BLaER1 (cell line): ENCODE data around the gene EVI2B.
"Not testable (repeated sequence)": the region's sequence is repeated elsewhere in the genome, so short reads cannot be mapped to it uniquely, and the experiment has no call there.

Source experiments
- H3K27ac ChIP-seq: shearing (Covaris generic); formaldehyde crosslinking; 2 replicates; pipeline ENCODE4 v1.8.1; 2022
- H3K27me3 ChIP-seq: shearing (Covaris generic); formaldehyde crosslinking; 2 replicates; pipeline ENCODE4 v1.8.1; 2022
- H3K36me3 ChIP-seq: shearing (Covaris generic); formaldehyde crosslinking; 2 replicates; pipeline ENCODE4 v1.8.1; 2022
- H3K4me1 ChIP-seq: shearing (Covaris generic); formaldehyde crosslinking; 2 replicates; pipeline ENCODE4 v1.8.1; 2022
- H3K4me2 ChIP-seq: shearing (Covaris generic); formaldehyde crosslinking; 2 replicates; pipeline ENCODE4 v1.8.1; 2022
- H3K4me3 ChIP-seq: shearing (Covaris generic); formaldehyde crosslinking; 2 replicates; pipeline ENCODE4 v1.8.1; 2022
- H3K9ac ChIP-seq: shearing (Covaris generic); formaldehyde crosslinking; 2 replicates; pipeline ENCODE4 v1.8.1; 2022
- H3K9me3 ChIP-seq: shearing (Covaris generic); formaldehyde crosslinking; 2 replicates; pipeline ENCODE4 v1.8.1; 2022
- H4K20me1 ChIP-seq: shearing (Covaris generic); formaldehyde crosslinking; 2 replicates; pipeline ENCODE4 v1.8.1; 2022
- Cebpa-rat ChIP-seq: shearing (Covaris generic); IDR thresholded peaks from 2 replicates; pipeline ENCODE4 v1.8.1; 2022

Gene EVI2B

DNA sequence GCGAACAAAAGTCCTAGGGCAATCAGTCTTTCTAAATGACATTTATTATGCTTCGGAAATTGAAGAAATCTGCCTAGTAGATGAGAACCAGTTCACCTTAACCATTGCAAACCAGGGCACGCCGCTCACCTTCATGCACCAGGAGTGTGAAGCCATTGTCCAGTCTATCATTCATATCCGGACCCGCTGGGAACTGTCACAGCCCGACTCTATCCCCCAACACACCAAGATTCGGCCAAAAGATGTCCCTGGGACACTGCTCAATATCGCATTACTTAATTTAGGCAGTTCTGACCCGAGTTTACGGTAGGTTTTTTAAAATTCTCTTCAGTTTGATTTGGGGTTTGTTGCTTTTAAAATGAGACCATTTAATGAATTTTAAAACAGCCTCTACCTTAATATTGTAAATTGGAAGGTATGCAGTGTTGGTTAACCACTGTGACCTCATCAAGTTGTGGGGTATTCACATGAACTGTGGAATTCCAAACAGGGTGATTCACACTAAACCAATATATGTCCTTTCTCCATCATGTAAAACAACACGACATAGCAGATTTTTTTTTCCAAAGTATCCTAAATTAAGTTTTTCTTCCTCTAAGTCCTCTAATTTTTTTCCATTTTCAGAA, 13.8 kb upstream of the EVI2B start:
- no peaks in the 10 kb centered on the region for H3K4me1 ChIP-seq
- H3K36me3 ChIP-seq: peaks cover 35% of the 10 kb centered on the region
- H3K9me3 ChIP-seq: no peaks in the 10 kb centered on the region
- H3K9ac ChIP-seq: no peak overlapping the region
- H3K27me3 ChIP-seq: no peaks in the 10 kb centered on the region; the same call in 1 of the 2 replicates
- no peak for TF ChIP-seq Cebpa-rat
- H4K20me1 ChIP-seq: no peaks in the 10 kb centered on the region
- no peak overlapping the region for H3K4me2 ChIP-seq
- H3K27ac ChIP-seq: no peak overlapping the region
- no peak overlapping the region for H3K4me3 ChIP-seq

DNA sequence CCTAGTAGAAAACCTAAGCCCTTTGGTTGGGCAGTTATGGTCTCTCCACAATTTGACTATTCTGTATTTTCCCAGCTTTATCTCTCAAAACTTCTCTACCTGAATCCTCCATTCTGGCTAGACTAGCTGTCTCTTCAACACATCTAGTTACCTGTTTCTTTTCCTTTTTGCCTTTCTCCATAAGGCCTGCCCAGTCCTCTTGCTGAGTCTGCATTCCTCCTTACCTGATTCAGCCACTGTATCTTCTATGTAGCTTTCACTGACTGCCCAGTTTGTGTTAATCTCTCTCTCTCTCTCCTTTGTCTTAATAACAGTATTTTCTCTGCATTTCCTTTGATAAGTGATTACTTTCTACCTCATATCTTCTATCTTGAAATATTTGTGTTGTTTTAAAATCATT, 9.7 kb upstream of the EVI2B start:
- no peak overlapping the region for H3K4me2 ChIP-seq
- no peak overlapping the region for H3K27ac ChIP-seq
- no peak overlapping the region for H3K4me3 ChIP-seq
- no peak overlapping the region for H3K9ac ChIP-seq
- H3K9me3 ChIP-seq: no peaks in the 10 kb centered on the region
- H3K27me3 ChIP-seq: no peaks in the 10 kb centered on the region; the same call in 1 of the 2 replicates
- H4K20me1 ChIP-seq: no peaks in the 10 kb centered on the region
- H3K4me1 ChIP-seq: peaks cover 10% of the 10 kb centered on the region
- peaks cover 30% of the 10 kb centered on the region for H3K36me3 ChIP-seq
- no peak for TF ChIP-seq Cebpa-rat

GRCh38 chr17:31321966-31322365, 8.1 kb upstream of the EVI2B start:
- Histone ChIP-seq H3K9me3 (no peaks in the 10 kb centered on the region), H3K9ac (no peak overlapping the region)

GRCh38 chr17:31321481-31321880, 7.6 kb upstream of the EVI2B start, which contains the start of gene EVI2A:
Gene EVI2A (minus strand): TSS chr17:31321622. CDS start chr17:31319013, 2,609 bp downstream.
- H4K20me1 ChIP-seq: no peaks in the 10 kb centered on the region
- H3K36me3 ChIP-seq: peaks cover 17% of the 10 kb centered on the region
- H3K9ac ChIP-seq: peak within 1 kb of the TSS; percentile 87
- peaks cover 27% of the 10 kb centered on the region for H3K4me1 ChIP-seq
- TF ChIP-seq Cebpa-rat: no peak
- peak within 1 kb of the TSS; percentile 67 for H3K4me3 ChIP-seq
- H3K9me3 ChIP-seq: no peaks in the 10 kb centered on the region
- H3K27me3 ChIP-seq: no peaks in the 10 kb centered on the region; the same call in 1 of the 2 replicates
- peak within 1 kb of the TSS; percentile 87 for H3K4me2 ChIP-seq
- H3K27ac ChIP-seq: peak within 1 kb of the TSS; percentile 95

More at GRCh38 chr17:31321966-31322365, 8.1 kb upstream of the EVI2B start:
- peaks cover 22% of the 10 kb centered on the region for H3K36me3 ChIP-seq
- H3K27me3 ChIP-seq: no peaks in the 10 kb centered on the region; the same call in 1 of the 2 replicates
- peaks cover 22% of the 10 kb centered on the region for H3K4me1 ChIP-seq
- no peak for TF ChIP-seq Cebpa-rat
- peak overlapping the region; percentile 87 for H3K4me2 ChIP-seq
- H3K27ac ChIP-seq: no peak overlapping the region; the same call in 1 of the 2 replicates
- no peaks in the 10 kb centered on the region for H4K20me1 ChIP-seq
- no peak overlapping the region for H3K4me3 ChIP-seq

GRCh38 chr17:31320791-31321190, 6.9 kb upstream of the EVI2B start:
- peak overlapping the region; percentile 67 for H3K4me3 ChIP-seq
- H3K36me3 ChIP-seq: peaks cover 13% of the 10 kb centered on the region
- no peaks in the 10 kb centered on the region for H4K20me1 ChIP-seq
- H3K27me3 ChIP-seq: no peaks in the 10 kb centered on the region; the same call in 1 of the 2 replicates
- H3K27ac ChIP-seq: peak overlapping the region; percentile 95
- no peak for TF ChIP-seq Cebpa-rat
- H3K9me3 ChIP-seq: no peaks in the 10 kb centered on the region
- peak overlapping the region; percentile 87 for H3K9ac ChIP-seq
- H3K4me1 ChIP-seq: peaks cover 34% of the 10 kb centered on the region
- peak overlapping the region; percentile 87 for H3K4me2 ChIP-seq

DNA sequence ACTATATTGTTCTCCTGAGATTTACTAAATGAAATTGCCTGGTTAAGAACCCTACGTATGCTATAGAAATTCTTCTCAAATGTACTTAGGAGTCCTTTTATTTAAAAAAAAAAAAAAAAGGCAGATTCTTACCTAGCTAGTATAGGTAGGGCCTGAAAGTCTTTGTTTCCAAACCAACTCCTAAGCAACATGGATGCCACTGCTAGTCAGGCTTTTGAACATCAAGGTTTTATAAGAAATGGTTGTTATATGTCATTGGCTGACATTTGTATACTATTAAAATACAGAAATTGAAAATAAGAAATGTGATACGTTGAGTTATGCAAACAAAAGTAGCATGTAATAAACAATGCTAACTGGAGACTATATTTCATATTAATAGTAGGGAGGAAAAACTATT, 6.4 kb upstream of the EVI2B start:
- Histone ChIP-seq H3K36me3 (peaks cover 11% of the 10 kb centered on the region; the same call in 1 of the 2 replicates), H4K20me1 (no peaks in the 10 kb centered on the region), H3K4me2 (peak overlapping the region; percentile 87), H3K4me3 (peak overlapping the region; percentile 67), H3K9me3 (no peaks in the 10 kb centered on the region), H3K9ac (peak overlapping the region; percentile 87), H3K4me1 (peaks cover 39% of the 10 kb centered on the region), H3K27ac (peak overlapping the region; percentile 95), H3K27me3 (no peaks in the 10 kb centered on the region)
- TF ChIP-seq Cebpa-rat: no peak

DNA sequence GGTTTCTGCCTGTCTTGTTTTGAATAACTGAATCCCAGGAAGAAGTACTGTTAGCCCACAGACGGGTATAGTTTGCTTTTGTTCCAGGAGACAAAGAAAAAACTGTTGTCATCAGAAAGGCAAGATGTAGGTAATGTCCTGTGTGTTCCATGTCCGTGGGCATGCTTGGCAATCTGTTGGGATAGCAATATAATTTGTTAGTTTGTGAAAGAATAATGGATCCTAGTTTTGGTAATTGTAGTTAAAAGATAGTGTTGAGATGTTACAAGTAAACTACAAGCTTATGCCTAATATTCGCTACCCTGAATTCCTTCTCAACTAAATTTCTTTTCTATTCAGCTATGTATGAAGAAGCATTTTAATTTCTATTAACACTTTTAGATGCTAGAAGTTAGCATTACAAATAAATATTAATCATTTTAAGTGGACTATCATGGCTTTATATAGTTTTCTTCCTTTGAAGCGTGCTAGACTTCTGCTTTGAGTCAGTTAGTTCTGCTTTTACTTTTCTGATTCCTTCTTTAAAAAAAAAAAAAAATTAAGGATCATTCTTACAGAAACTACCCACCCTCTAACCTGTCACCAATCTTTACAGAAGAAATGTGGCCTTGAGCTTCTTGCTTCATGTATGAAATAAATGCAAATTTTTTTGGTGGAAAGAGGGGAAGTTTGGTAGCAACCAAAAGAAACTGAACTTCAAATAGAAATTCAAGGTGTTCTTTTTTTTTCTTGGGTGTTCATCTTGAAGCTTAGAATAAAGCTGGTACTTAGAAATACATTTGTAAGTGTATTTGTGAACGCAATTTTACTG, 5.2 kb upstream of the EVI2B start:
- H3K36me3 ChIP-seq: peaks cover 5% of the 10 kb centered on the region; the same call in 1 of the 2 replicates
- peak overlapping the region; percentile 95 for H3K27ac ChIP-seq
- no peaks in the 10 kb centered on the region for H3K9me3 ChIP-seq
- TF ChIP-seq Cebpa-rat: no peak
- H3K4me3 ChIP-seq: peak overlapping the region; percentile 67
- H3K4me2 ChIP-seq: peak overlapping the region; percentile 87
- no peaks in the 10 kb centered on the region for H3K27me3 ChIP-seq
- H3K4me1 ChIP-seq: peaks cover 49% of the 10 kb centered on the region
- no peaks in the 10 kb centered on the region for H4K20me1 ChIP-seq
- peak overlapping the region; percentile 87 for H3K9ac ChIP-seq

DNA sequence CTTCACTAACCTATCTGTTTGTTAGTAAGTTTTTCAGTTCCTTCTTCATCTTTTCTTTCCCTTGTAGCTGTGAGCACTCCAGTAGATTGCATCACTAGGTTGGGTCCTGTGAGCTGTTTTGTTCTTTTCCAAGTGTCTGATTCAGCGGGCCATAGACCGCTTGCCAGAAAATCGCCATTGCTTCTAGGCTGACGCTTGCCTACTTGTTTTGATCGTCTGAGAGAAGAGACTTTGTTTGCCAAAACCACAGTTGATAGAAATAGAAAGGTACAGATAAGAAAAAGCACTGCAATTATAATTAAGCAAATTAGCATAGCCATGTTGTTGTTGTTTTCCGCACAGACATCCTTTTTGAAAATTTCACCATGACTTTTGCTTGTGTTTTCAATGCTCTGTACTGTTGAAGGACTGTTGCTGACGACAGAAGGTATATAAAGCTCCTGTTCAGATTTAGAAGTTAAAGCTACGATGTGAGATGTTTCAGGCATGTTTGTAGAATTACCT, 4.5 kb upstream of the EVI2B start:
- Histone ChIP-seq H3K9me3 (no peaks in the 10 kb centered on the region), H3K4me1 (peaks cover 49% of the 10 kb centered on the region), H4K20me1 (no peaks in the 10 kb centered on the region), H3K27ac (peak overlapping the region; percentile 95), H3K9ac (peak overlapping the region; percentile 87), H3K36me3 (peaks cover 3% of the 10 kb centered on the region; the same call in 1 of the 2 replicates), H3K4me3 (peak overlapping the region; percentile 67), H3K4me2 (peak overlapping the region; percentile 87), H3K27me3 (no peaks in the 10 kb centered on the region)
- peak; percentile 86 for TF ChIP-seq Cebpa-rat

GRCh38 chr17:31314782-31315100, 887 bp upstream of the EVI2B start:
- Histone ChIP-seq H3K9me3 (no peaks in the 10 kb centered on the region), H4K20me1 (no peaks in the 10 kb centered on the region), H3K27me3 (no peaks in the 10 kb centered on the region), H3K27ac (peak overlapping the region; percentile 95), H3K36me3 (peaks cover 3% of the 10 kb centered on the region; the same call in 1 of the 2 replicates), H3K4me3 (no peak overlapping the region), H3K4me2 (peak overlapping the region; percentile 86), H3K4me1 (peaks cover 66% of the 10 kb centered on the region), H3K9ac (no peak overlapping the region)
- no peak for TF ChIP-seq Cebpa-rat

DNA sequence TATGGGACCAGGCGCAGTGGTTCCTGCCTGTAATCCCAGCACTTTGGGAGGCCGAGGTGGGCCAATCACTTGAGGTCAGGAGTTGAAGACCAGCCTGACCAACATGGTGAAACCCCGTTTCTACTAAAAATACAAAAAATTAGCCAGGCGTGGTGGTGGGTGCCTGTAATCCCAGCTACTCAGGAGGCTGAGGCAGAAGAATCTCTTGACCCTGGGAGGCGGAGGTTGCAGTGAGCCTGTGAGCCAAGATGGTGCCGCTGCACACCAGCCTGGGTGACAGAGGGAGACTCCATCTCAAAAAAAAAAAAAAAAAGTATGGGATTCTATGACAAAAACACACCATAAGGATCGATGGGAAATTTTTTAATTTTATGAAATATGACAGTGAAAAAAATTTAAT, 1.6 kb downstream of the EVI2B start:
- Histone ChIP-seq H3K4me2 (peak overlapping the region; percentile 86), H3K27ac (peak overlapping the region; percentile 95), H3K4me1 (peaks cover 82% of the 10 kb centered on the region), H3K9ac (peak overlapping the region; percentile 79), H3K36me3 (peaks cover 15% of the 10 kb centered on the region), H3K4me3 (peak overlapping the region; percentile 66)
- H3K27me3 ChIP-seq, H4K20me1 ChIP-seq, H3K9me3 ChIP-seq: not testable (repeated sequence)
